Osteocyte (in vitro differentiated cells): Measurements from ENCODE around the gene CCDC136. TPM values are rescaled to one million over a fixed set of nuclear protein-coding genes. Genes with fewer than 3 reads are reported as not detected.

Experiments used
- DNase-seq: peaks from one replicate; pipeline ENCODE4 v3.0.0; 2021; ENCODE audit warnings: mixed read lengths; ENCODE audit not compliant: unreplicated experiment; ENCODE audit errors: extremely low spot score
- H3K27ac Mint-ChIP-seq: one replicate; pipeline ENCODE4 v1.8.0; 2021; ENCODE audit warnings: mild to moderate bottlenecking, mixed read lengths; ENCODE audit not compliant: unreplicated experiment
- H3K27me3 Mint-ChIP-seq: one replicate; pipeline ENCODE4 v1.8.0; 2021; ENCODE audit warnings: mixed read lengths; ENCODE audit not compliant: unreplicated experiment
- H3K36me3 Mint-ChIP-seq: one replicate; pipeline ENCODE4 v1.8.0; 2021; ENCODE audit warnings: mixed read lengths; ENCODE audit not compliant: unreplicated experiment
- H3K4me1 Mint-ChIP-seq: one replicate; pipeline ENCODE4 v1.8.0; 2021; ENCODE audit warnings: mixed read lengths; ENCODE audit not compliant: unreplicated experiment
- H3K4me3 Mint-ChIP-seq: one replicate; pipeline ENCODE4 v1.8.0; 2021; ENCODE audit warnings: mild to moderate bottlenecking, moderate library complexity, mixed read lengths; ENCODE audit not compliant: unreplicated experiment
- H3K9me3 Mint-ChIP-seq: one replicate; pipeline ENCODE4 v1.8.0; 2021; ENCODE audit warnings: mixed read lengths; ENCODE audit not compliant: unreplicated experiment
- total RNA-seq: library from RNA; stranded (reverse); gene quantifications from 2 replicates; pipeline ENCODE4 v1.2.1, GENCODE V29; 2021
- TF ChIP-seq, protein P1 (sequence below): fragments of 200-600 bp; sonication (generic); IDR thresholded peaks from 2 replicates; pipeline ENCODE4 v1.5.0; 2021; ENCODE audit warnings: antibody characterized with exemption, mild to moderate bottlenecking, moderate library complexity

CCDC136 gene
- total RNA-seq, 1 donor from 2014 or later: 13.3 TPM

DNA sequence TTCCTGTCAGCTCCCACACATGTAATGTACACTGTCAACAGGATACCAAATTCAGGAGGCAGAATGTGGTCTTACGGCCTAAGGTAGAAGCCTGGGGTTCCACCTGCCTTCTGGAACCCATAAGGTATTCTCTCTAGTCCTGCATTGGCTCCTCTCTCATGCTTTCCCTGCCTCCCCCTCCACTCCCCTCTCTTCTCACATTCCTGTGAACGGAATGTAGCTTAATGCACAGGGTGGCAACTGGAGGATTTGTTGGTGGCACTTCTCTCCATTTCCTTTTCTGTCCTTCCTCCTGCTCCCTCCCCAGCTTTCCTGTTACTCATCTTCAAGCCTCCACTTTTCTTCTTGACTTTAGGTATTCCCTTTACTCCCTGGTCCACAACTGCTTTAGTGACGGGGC lies 26.9 kb downstream of the CCDC136 start:
- H3K4me3 Mint-ChIP-seq: no peak overlapping the region
- no peaks in the 10 kb centered on the region for H3K4me1 Mint-ChIP-seq
- no peak overlapping the region for H3K27ac Mint-ChIP-seq
- H3K36me3 Mint-ChIP-seq: no peaks in the 10 kb centered on the region
- DNase-seq: no peak
- H3K27me3 Mint-ChIP-seq: peaks cover 14% of the 10 kb centered on the region
- TF ChIP-seq, protein P1, sequence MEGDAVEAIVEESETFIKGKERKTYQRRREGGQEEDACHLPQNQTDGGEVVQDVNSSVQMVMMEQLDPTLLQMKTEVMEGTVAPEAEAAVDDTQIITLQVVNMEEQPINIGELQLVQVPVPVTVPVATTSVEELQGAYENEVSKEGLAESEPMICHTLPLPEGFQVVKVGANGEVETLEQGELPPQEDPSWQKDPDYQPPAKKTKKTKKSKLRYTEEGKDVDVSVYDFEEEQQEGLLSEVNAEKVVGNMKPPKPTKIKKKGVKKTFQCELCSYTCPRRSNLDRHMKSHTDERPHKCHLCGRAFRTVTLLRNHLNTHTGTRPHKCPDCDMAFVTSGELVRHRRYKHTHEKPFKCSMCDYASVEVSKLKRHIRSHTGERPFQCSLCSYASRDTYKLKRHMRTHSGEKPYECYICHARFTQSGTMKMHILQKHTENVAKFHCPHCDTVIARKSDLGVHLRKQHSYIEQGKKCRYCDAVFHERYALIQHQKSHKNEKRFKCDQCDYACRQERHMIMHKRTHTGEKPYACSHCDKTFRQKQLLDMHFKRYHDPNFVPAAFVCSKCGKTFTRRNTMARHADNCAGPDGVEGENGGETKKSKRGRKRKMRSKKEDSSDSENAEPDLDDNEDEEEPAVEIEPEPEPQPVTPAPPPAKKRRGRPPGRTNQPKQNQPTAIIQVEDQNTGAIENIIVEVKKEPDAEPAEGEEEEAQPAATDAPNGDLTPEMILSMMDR: no peak
- no peaks in the 10 kb centered on the region for H3K9me3 Mint-ChIP-seq

DNA sequence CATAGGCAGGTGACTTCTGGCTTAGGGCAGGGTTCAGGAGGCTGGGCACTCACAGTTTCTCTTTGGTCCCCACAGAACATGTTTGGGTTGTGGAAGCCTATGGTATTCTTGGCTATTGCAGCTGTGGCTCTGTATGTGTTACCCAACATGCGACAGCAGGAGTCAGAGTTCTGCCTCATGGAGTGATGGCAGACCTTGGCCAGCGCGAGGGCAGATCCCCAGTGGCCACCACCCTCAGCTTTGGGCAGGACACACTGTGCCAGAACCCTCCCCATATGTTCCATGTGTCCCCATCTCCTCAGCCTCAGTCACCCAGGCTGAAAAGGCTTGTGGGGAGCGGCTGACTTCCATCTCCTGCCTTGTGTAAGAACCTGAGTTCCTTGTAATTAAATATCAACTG lies 30.0 kb downstream of the CCDC136 start:
- Mint-ChIP-seq H3K27ac (no peak overlapping the region), H3K27me3 (peaks cover 7% of the 10 kb centered on the region), H3K4me3 (no peak overlapping the region), H3K36me3 (no peaks in the 10 kb centered on the region), H3K9me3 (no peaks in the 10 kb centered on the region), H3K4me1 (peaks cover 2% of the 10 kb centered on the region)
- no peak for DNase-seq
- TF ChIP-seq, protein P1: no peak

DNA sequence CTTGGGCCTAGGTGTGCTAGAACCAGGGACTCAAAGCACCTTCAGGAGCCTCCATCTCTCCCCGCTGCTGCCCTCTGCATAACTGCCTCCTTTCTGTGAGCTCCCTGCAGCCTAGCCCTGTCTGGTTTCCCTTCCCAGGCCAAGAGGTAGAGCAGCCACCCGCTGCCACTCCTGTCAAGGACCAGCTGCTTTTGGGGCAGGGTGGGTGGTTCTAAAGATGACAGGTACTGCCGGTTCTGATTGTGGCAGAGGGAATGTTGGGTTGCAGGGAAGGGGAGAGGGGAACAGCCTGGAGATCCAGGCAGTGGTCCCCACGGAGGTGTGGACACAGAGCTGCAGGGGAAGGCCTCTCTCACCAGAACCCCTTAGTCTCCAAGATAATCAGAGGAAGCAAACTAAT lies 34.7 kb downstream of the CCDC136 start:
- Mint-ChIP-seq H3K36me3 (no peaks in the 10 kb centered on the region), H3K9me3 (no peaks in the 10 kb centered on the region), H3K27me3 (no peaks in the 10 kb centered on the region), H3K27ac (peak overlapping the region; percentile 40), H3K4me3 (no peak overlapping the region), H3K4me1 (peaks cover 35% of the 10 kb centered on the region)
- TF ChIP-seq, protein P1: no peak
- DNase-seq: no peak

DNA sequence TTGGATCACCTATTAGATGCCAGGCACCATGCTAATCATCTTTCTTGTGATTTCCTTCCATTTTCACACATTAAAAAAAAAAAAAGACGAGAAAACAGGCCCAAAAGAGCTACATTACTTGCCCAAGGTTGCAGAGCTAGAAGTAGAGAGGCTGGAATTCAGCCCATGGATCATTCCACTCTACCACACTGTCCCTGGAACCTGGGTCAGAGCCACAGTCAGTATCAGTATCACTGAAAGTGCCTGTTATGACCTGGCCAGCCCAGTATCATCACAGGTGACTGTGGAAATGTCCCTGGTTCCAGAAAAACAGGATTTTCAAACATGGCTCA lies 35.1 kb downstream of the CCDC136 start:
- TF ChIP-seq, protein P1: no peak
- no peaks in the 10 kb centered on the region for H3K9me3 Mint-ChIP-seq

DNA sequence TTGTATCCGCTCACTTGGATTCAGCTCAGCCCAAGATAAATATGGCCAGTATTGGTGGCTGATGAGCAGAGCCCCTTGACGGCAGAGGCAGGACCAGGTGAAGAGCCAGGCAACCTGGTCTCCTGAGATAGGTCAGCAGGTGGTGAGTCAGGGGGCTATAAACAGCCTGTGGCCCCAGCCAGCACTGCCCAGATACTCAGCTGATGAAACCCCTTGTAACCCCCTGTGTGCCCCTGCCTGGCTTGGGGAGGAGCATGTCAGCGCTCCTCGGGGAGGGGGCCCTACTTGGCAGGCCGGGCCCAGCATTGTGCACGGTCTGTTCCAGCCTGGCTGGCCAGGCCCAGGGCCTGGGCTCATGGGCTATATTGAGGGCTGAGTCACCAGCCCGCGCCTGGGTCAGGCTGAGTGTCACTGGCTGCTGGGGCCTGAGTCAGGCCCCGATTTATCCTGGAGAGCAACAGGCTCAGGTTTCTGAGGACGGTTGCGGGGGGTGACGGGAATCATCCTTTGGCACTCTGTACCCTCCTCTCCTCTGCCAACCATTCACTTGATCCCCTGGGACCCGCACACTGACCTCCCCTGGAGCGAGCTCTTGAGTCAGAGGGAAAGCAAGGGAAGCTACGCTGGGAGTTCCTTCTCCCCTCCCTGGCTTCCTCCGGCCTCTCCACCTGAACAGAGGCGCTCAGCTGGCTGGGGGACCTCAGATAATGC lies 35.6 kb downstream of the CCDC136 start:
- Mint-ChIP-seq H3K36me3 (no peaks in the 10 kb centered on the region), H3K4me3 (no peak overlapping the region), H3K27me3 (no peaks in the 10 kb centered on the region), H3K4me1 (peaks cover 42% of the 10 kb centered on the region), H3K27ac (peak overlapping the region; percentile 84), H3K9me3 (no peaks in the 10 kb centered on the region)
- TF ChIP-seq, protein P1: no peak
- DNase-seq: no peak

More for the DNA sequence above, 35.1 kb downstream of the CCDC136 start:
- H3K4me3 Mint-ChIP-seq: no peak overlapping the region
- DNase-seq: no peak
- H3K4me1 Mint-ChIP-seq: peaks cover 38% of the 10 kb centered on the region
- H3K27ac Mint-ChIP-seq: peak overlapping the region; percentile 40
- H3K27me3 Mint-ChIP-seq: no peaks in the 10 kb centered on the region
- no peaks in the 10 kb centered on the region for H3K36me3 Mint-ChIP-seq
